SHP77 (cell line): ENCODE measurements around the gene REEP1.

Experiments
- DNase-seq, 2 experiments: peaks; one replicate each; lab custom pipeline; 2025; lab: John Stamatoyannopoulos, UW

REEP1 gene

DNA sequence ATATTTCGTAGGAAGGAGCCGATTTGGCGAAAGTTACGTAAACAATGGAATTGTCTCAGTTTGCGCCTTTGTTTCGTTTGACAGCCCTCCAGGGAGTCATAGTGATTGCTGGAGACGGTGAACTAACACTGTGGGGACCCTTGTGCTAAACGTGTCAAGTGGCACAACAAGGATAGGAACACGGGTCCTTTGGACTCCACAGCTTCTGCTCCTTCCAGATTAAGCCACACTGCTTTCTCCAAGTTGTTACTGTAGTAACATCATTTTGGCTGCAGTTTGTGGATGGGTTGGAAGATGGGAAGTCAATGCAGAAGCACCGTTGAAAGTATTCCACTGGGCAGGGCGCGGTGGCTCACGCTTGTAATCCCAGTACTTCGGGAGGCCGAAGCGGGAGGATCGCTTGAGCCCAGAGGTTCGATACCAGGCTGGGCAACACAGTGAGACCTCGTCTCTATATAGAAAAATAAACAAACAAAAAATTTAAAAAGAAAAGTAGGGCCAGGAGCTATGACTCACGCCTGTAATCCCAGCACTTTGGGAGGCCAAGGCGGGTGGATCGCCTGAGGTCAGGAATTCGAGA is 141.5 kb downstream of the REEP1 start:
- peak in 1 of 2 experiments; percentile 48 for DNase-seq

- peak; percentile 95 to 96 for DNase-seq
Measured at GRCh38 chr2:86195055-86195807, 142.2 kb downstream of the REEP1 start, which contains the start of gene IMMT. TSS of gene IMMT (minus strand) at chr2:86195462. CDS start at chr2:86195382, 80 bp downstream.

- no peak for DNase-seq
Measured at GRCh38 chr2:86194751-86195054, 142.7 kb downstream of the REEP1 start.

- no peak for DNase-seq
Measured at GRCh38 chr2:86193901-86194567, 143.4 kb downstream of the REEP1 start.

GRCh38 chr2:86189782-86190416 is 147.5 kb downstream of the REEP1 start:
- DNase-seq: no peak

- DNase-seq: no peak
Measured at GRCh38 chr2:86186431-86186830, 151.0 kb downstream of the REEP1 start.

- DNase-seq: no peak
Measured at GRCh38 chr2:86185517-86186212, 151.8 kb downstream of the REEP1 start.

DNA sequence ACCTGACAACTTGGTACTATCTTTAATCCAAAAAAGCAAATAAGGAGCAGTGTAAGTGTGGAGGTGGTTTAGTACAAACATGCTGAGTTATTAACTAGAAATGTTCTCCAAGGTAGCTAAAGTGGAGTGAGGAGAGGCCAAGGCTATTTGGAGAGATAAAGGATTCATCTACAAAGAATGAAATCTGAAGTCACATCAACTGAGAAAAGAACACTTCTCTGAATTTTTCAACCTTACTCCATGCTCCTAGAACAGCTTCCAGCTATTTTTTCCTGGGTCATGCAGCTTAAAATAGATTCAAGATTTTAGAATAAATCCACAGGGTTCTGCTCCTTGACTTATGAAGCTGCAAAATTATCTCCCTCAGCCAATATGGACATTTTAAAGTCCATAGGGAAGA is 160.8 kb downstream of the REEP1 start:
- no peak for DNase-seq

DNA sequence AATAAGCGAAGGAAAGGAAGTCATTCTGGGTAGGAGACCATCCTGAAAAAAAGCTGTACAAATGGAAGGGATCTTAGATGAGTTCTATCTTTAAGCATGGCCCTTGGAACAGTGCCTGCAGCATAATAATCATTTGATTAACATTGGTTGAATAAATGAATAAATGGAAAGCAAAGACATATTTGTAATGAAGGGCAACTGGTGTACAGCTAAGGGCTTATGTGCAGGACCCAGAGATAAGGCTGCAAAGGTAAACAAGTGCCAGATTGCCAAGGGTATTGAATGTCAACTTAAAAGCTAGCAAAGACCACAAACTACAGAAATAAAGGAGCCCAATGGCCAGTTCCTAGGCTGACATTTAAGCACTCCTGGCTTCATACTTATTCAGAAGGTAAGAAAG is 161.6 kb downstream of the REEP1 start:
- DNase-seq: no peak

DNA sequence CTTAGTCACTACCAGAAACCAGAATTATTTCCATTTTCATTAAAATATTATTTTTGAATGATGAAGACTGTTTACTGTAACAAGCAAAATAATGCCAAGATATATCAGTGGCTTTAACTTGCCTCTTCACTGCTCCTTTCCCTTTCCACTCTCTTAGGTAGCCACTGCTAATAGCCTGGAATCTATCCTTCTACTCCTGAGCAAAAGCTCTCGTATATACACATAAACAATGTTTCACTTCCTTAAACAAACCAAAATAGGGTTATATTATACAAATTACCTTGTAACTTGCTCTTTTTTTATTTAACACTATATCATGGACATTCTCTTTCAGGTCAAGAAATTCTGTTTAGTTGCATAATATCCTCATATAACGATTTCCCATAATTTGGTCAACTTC is 163.0 kb downstream of the REEP1 start:
- no peak for DNase-seq

DNA sequence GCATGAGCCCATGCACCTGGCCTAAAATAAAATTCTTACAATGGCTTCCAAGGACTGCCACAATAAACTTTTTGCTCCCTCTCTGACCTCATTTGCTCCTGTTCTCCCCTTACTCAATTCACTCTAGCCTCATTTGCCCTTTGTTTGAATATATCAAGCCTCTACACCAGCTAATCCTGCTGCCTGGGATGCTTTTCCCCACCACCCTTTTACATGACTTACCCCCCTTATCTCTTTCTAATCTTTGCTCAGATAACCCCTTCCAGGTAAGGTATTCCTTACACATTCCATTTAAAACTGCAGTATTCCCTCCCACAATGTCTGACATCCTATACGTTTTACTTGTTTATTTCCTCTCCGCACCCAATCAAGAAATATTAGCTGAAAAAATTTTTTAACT is 164.8 kb downstream of the REEP1 start:
- DNase-seq: no peak

- DNase-seq: no peak
Measured at GRCh38 chr2:86171295-86171694, 166.1 kb downstream of the REEP1 start.

DNA sequence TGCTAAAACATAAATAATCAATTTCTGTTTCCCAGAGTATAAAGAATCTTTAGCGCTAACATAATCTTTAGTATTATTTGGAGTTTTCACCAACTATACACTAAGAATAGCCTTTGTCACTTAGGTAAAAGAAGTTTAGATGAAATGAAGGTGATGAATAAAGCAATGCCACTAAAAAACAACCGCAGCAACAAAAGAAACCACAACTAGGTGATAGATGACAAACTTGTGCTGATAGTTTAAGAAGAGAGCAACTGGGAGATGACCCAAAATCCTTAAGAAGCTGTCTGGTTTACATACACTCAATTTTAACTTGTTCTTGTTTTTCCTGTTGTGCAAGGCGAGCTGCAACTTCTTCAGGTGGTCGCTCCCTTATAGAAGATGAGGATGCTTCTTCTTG is 167.0 kb downstream of the REEP1 start:
- no peak for DNase-seq
